GM12801 (cell line): ENCODE measurements around the gene CALHM4.

ENCODE experiments used
- CTCF ChIP-seq: IDR thresholded peaks from one replicate; pipeline ENCODE4 v1.5.1; 2011; ENCODE audit warnings: control low read depth; ENCODE audit not compliant: insufficient read length; ENCODE audit errors: extremely low read depth

CALHM4 gene

GRCh38 chr6:116514111-116514510 lies 39.4 kb upstream of the CALHM4 start:
- TF ChIP-seq CTCF = no peak

DNA sequence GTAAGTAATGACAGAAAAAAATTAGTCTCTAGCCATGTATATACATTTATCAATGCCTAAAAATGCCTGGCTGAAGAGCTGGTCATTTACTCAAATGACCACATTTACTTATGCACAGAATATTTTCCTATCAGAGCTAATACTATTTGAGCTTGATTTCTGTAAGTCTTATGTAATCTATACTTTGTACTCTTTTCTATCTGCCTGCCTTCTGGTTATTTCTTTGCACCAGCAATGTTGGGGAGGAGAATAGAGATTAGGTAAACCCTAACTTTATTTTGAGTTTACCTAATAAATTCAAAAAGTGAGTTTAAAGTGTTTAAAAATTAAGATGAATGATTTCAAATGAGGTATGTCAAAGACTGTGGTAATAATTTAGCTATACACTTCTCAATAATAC lies 38.4 kb upstream of the CALHM4 start:
- TF ChIP-seq CTCF = no peak

DNA sequence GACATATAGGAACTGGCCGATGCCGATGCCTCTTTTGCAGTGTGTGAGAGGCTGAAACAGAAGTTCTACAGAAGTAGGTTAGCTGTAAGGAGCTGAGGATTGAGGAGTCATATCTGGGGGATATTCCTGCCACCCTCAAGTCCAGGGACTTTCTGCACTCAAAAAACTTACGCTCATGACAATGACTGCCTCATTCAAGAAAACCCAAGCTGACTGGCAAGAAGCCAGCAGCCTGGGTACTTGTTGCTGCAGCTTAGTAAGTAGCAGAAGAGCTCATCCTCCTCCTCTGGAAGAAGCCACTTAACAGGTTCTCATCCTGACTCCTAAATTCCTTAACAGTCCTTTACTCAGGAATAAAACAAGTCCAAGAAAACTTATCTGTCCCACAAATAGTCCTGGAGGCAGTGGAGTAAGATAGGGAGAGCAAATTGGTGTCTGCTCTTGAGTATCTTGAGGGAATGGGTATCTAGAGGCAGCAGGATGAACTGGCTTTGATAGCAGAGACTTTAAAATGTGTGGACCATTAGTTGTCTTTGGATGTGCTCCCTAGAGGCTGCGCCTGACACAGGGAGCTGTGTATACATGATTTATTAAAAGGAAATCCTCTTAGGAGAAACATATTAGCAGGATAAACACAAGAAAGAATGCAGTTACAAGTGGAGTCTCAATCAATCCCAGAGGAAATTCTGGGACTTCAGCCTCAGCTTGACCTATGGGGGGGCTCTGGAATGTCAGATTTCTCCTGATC lies 34.8 kb upstream of the CALHM4 start:
- TF ChIP-seq CTCF = no peak

DNA sequence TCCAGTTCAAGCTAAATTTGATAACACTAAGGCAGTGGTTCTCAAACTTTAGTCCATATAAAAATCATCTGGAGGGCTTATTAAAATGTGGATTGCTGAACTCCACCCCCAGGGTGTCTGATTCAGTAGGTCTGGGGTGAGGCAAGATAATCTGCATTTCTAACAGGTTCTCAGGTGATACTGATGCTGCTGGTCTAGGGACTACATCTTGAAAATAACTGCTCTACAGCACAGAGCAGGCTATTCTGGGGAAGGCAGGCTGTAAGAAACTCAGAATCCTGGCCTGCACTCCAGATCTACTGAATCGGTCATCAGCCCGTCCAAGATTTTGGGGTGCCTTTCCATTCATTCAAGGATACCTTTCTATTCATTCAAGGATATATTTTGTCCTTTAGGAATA lies 30.7 kb upstream of the CALHM4 start:
- no peak for TF ChIP-seq CTCF

DNA sequence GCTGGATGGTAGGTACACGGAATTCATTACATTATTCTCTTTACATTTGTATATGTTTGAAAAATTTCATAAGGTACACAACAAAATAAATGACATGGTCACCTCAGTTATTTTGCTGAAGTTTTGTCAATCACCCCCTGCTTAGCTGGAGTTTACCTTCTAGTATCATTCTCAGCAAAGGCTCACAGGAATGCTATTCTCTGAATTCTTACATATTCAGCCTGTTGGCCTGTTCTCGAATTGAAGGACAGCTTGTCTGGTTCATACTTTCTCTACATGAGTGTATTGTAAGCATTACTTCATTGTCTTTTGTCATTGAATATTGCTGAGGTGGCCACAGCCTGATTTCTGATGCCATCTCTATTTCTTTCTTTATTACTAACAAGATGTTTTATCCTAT lies 29.3 kb upstream of the CALHM4 start:
- no peak for TF ChIP-seq CTCF

DNA sequence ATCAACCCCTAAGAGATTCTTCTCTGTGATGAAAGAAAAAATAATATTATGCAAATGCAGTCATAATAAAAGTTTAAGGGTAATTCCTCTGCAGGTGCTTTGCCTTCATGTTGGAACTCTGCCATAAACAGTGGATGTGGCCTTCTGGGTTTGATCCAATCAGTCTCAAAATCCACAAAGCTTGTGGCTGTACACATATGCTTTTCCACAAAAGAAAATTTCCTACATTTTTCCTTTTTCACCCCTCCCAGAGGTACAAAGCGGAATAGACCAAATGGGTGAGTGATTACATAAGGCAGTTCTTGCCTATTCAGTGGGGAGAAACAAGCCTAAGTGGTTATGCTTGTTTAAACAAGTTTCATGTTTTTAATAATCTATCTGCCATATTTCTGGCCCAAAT lies 25.4 kb upstream of the CALHM4 start:
- TF ChIP-seq CTCF = no peak

- TF ChIP-seq CTCF = no peak
Observed at GRCh38 chr6:116528780-116529179, 24.8 kb upstream of the CALHM4 start.
